ENCODE data around the gene METTL21C. TPM values are rescaled to one million over a fixed set of nuclear protein-coding genes. Genes with fewer than 3 reads are reported as not detected.

Gene METTL21C
- polyA plus RNA-seq, 1 donor from 2014 or later = not detected

GRCh38 chr13:102701331-102701730 lies 6.5 kb upstream of the METTL21C start:
- TF ChIP-seq CTCF (IDR thresholded peaks at IDR 0.05; ENCODE audit: poor library complexity, severe bottlenecking) (no peak), SMC3 (conservative IDR thresholded peaks at IDR 0.05; ENCODE audit: poor library complexity) (no peak), MXI1 (conservative IDR thresholded peaks at IDR 0.05; ENCODE audit: poor library complexity, severe bottlenecking) (no peak), RAD21 (conservative IDR thresholded peaks at IDR 0.05) (no peak), EZH2 (IDR thresholded peaks at IDR 0.05; ENCODE audit: borderline replicate concordance, insufficient read depth, low read length, poor library complexity, severe bottlenecking) (no peak), POLR2AphosphoS5 (IDR thresholded peaks at IDR 0.05) (no peak), TAF1 (IDR thresholded peaks at IDR 0.05; ENCODE audit: low read depth) (no peak), REST (IDR thresholded peaks at IDR 0.05; ENCODE audit: borderline replicate concordance) (no peak), EP300 (conservative IDR thresholded peaks at IDR 0.05; ENCODE audit: poor library complexity, severe bottlenecking) (no peak)
- no peaks in the 10 kb centered on the region for H3K9me3 ChIP-seq (ENCODE audit: low read length)
- no peaks in the 10 kb centered on the region for H3F3A ChIP-seq (ENCODE audit: insufficient read depth, low read length, poor library complexity, severe bottlenecking)
- no peaks in the 10 kb centered on the region for H4K20me1 ChIP-seq (ENCODE audit: insufficient read depth)
- H3K9me2 ChIP-seq (ENCODE audit: insufficient read depth, low read length) = no peaks in the 10 kb centered on the region
- no peaks in the 10 kb centered on the region for H3K36me3 ChIP-seq (ENCODE audit: insufficient read depth, low read length)
- H3K27me3 ChIP-seq (ENCODE audit: insufficient read depth, low read depth, low read length) = no peaks in the 10 kb centered on the region
- no peak overlapping the region for H3K27ac ChIP-seq (ENCODE audit: low read length)
- H3K4me3 ChIP-seq (ENCODE audit: low read length) = no peak overlapping the region
- H2AFZ ChIP-seq (ENCODE audit: low read depth, low read length) = no peak overlapping the region
- H3K79me2 ChIP-seq (replicated peaks; ENCODE audit: insufficient read depth, low read length) = no peaks in the 10 kb centered on the region
- H3K9ac ChIP-seq (ENCODE audit: low read length) = no peak overlapping the region
- no peak overlapping the region for H3K4me2 ChIP-seq (ENCODE audit: low read length)

- Histone ChIP-seq H3K9ac (ENCODE audit: low read length) (no peak overlapping the region), H3K79me2 (replicated peaks; ENCODE audit: insufficient read depth, low read length) (no peaks in the 10 kb centered on the region), H3K4me3 (ENCODE audit: low read length) (no peak overlapping the region), H3K4me2 (ENCODE audit: low read length) (no peak overlapping the region), H3K27me3 (ENCODE audit: insufficient read depth, low read depth, low read length) (no peaks in the 10 kb centered on the region), H3K9me2 (ENCODE audit: insufficient read depth, low read length) (no peaks in the 10 kb centered on the region), H3K9me3 (ENCODE audit: low read length) (no peaks in the 10 kb centered on the region), H3F3A (ENCODE audit: insufficient read depth, low read length, poor library complexity, severe bottlenecking) (no peaks in the 10 kb centered on the region), H3K27ac (ENCODE audit: low read length) (no peak overlapping the region), H2AFZ (ENCODE audit: low read depth, low read length) (no peak overlapping the region), H3K36me3 (ENCODE audit: insufficient read depth, low read length) (no peaks in the 10 kb centered on the region), H4K20me1 (ENCODE audit: insufficient read depth) (no peaks in the 10 kb centered on the region)
- no peak for TF ChIP-seq TAF1 (IDR thresholded peaks at IDR 0.05; ENCODE audit: low read depth)
- TF ChIP-seq MXI1 (conservative IDR thresholded peaks at IDR 0.05; ENCODE audit: poor library complexity, severe bottlenecking) = no peak
- no peak for TF ChIP-seq SMC3 (conservative IDR thresholded peaks at IDR 0.05; ENCODE audit: poor library complexity)
- TF ChIP-seq EZH2 (IDR thresholded peaks at IDR 0.05; ENCODE audit: borderline replicate concordance, insufficient read depth, low read length, poor library complexity, severe bottlenecking) = no peak
- no peak for TF ChIP-seq EP300 (conservative IDR thresholded peaks at IDR 0.05; ENCODE audit: poor library complexity, severe bottlenecking)
These were observed 5.5 kb upstream of the METTL21C start for GRCh38 chr13:102700088-102701031.

Measured in neural cell (in vitro differentiated cells).